Right lobe of liver (tissue), 4 donors: ENCODE measurements around the gene FGD5.

Experiments
- POLR2A ChIP-seq: fragments of 450-650 bp; IDR thresholded peaks from one replicate; pipeline ENCODE4 v1.6.1; 2017; ENCODE audit warnings: antibody characterized with exemption, mild to moderate bottlenecking
- TF ChIP-seq, protein P1 (sequence below), 4 donors: fragments of 200-600 bp in 3 of 4; fragments of 450-650 bp in 1 of 4; IDR thresholded peaks; one replicate each; pipeline versions ENCODE4 v1.5.1 to v1.8.0; 2016 to 2022; ENCODE audit warnings: antibody characterized with exemption in 4 of 4, mild to moderate bottlenecking in 2 of 4
- donor health status: DM: no; HTN: no; CAD: no.
- donor health status: DM: no; HTN: no; CAD: no.
- donor health status: DM: no; HTN: yes; CAD: no.

- TF ChIP-seq, protein P1, sequence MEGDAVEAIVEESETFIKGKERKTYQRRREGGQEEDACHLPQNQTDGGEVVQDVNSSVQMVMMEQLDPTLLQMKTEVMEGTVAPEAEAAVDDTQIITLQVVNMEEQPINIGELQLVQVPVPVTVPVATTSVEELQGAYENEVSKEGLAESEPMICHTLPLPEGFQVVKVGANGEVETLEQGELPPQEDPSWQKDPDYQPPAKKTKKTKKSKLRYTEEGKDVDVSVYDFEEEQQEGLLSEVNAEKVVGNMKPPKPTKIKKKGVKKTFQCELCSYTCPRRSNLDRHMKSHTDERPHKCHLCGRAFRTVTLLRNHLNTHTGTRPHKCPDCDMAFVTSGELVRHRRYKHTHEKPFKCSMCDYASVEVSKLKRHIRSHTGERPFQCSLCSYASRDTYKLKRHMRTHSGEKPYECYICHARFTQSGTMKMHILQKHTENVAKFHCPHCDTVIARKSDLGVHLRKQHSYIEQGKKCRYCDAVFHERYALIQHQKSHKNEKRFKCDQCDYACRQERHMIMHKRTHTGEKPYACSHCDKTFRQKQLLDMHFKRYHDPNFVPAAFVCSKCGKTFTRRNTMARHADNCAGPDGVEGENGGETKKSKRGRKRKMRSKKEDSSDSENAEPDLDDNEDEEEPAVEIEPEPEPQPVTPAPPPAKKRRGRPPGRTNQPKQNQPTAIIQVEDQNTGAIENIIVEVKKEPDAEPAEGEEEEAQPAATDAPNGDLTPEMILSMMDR (IDR thresholded peaks at IDR 0.05), result no peak
- TF ChIP-seq POLR2A, result no peak
These were observed 46.9 kb upstream of the FGD5 start for GRCh38 chr3:14771593-14772497.
